GM18520 (cell line): Measurements from ENCODE around the gene TXNRD1.
"Not testable (repeated sequence)": the region's sequence is repeated elsewhere in the genome, so short reads cannot be mapped to it uniquely, and the experiment has no call there.

ENCODE experiments used
- ATAC-seq: cut with Tn5 transposase; IDR thresholded peaks from one replicate; pipeline ENCODE4 v1.9.1; 2021; ENCODE audit not compliant: unreplicated experiment

The TXNRD1 gene

GRCh38 chr12:104360983-104361707 is 145.6 kb downstream of the TXNRD1 start:
- ATAC-seq = no peak

- ATAC-seq = no peak
These were observed 150.4 kb downstream of the TXNRD1 start for GRCh38 chr12:104365921-104366410.

GRCh38 chr12:104369708-104370107 is 154.1 kb downstream of the TXNRD1 start:
- ATAC-seq = no peak

GRCh38 chr12:104371043-104371870 is 155.7 kb downstream of the TXNRD1 start:
- ATAC-seq = no peak

GRCh38 chr12:104372061-104372720 is 156.6 kb downstream of the TXNRD1 start:
- ATAC-seq = no peak

- no peak for ATAC-seq
These were observed 157.2 kb downstream of the TXNRD1 start for GRCh38 chr12:104372721-104373335.

- ATAC-seq = no peak
These were observed 158.5 kb downstream of the TXNRD1 start for GRCh38 chr12:104374071-104374470.

- no peak for ATAC-seq
These were observed 159.2 kb downstream of the TXNRD1 start for GRCh38 chr12:104374806-104375205.

GRCh38 chr12:104375775-104376174 is 160.2 kb downstream of the TXNRD1 start:
- no peak for ATAC-seq

GRCh38 chr12:104376650-104377513 is 161.3 kb downstream of the TXNRD1 start:
- no peak for ATAC-seq

GRCh38 chr12:104377514-104377812 is 161.9 kb downstream of the TXNRD1 start:
- ATAC-seq = no peak

- no peak for ATAC-seq
These were observed 162.8 kb downstream of the TXNRD1 start for GRCh38 chr12:104378427-104378826.

- ATAC-seq = no peak
These were observed 165.8 kb downstream of the TXNRD1 start for GRCh38 chr12:104381341-104381730.

GRCh38 chr12:104381731-104382480 is 166.3 kb downstream of the TXNRD1 start:
- no peak for ATAC-seq

GRCh38 chr12:104384141-104384880 is 168.7 kb downstream of the TXNRD1 start:
- no peak for ATAC-seq

- no peak for ATAC-seq
These were observed 169.9 kb downstream of the TXNRD1 start for GRCh38 chr12:104385510-104385909.

GRCh38 chr12:104386461-104386860 is 170.9 kb downstream of the TXNRD1 start:
- no peak for ATAC-seq

- ATAC-seq = no peak
These were observed 171.6 kb downstream of the TXNRD1 start for GRCh38 chr12:104387190-104387589.

- ATAC-seq = not testable (repeated sequence)
These were observed 178.5 kb downstream of the TXNRD1 start for GRCh38 chr12:104394086-104394485.
